Limb (tissue), 2 donors: Measurements from ENCODE around the gene PRKCA.
"Not testable (repeated sequence)": the region's sequence is repeated elsewhere in the genome, so short reads cannot be mapped to it uniquely, and the experiment has no call there.

Experiments used
- DNase-seq, 2 donors: peaks; one replicate each; pipeline ENCODE4 v3.0.0-alpha.2; 2016; ENCODE audit errors: extremely low spot score in 2 of 2

Gene PRKCA

GRCh38 chr17:66435182-66435581 lies 132.8 kb downstream of the PRKCA start:
- no peak for DNase-seq

DNA sequence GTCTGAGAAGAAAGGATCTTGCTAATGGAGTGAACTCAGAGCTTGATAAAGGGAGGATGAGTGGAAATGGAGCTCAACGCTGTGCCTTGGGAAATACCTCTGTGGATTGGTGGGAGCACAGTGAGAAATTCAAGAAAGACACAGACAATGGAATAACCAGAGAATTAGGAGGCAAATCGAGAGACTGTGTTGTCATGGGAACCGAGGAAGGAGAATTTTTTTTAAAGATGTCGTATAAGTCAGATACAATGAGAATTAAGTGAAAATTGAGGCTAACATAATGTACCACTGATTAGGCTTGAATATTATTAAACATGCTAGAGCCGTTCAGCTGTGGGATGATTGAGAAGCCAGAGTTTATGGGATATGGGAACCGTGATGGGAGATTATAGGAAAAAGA lies 134.2 kb downstream of the PRKCA start:
- DNase-seq: no peak

GRCh38 chr17:66437476-66438026 lies 135.1 kb downstream of the PRKCA start:
- DNase-seq: no peak

GRCh38 chr17:66438101-66438500 lies 135.7 kb downstream of the PRKCA start:
- DNase-seq: no peak

- no peak for DNase-seq
Measured at GRCh38 chr17:66441101-66441661, 138.8 kb downstream of the PRKCA start.

DNA sequence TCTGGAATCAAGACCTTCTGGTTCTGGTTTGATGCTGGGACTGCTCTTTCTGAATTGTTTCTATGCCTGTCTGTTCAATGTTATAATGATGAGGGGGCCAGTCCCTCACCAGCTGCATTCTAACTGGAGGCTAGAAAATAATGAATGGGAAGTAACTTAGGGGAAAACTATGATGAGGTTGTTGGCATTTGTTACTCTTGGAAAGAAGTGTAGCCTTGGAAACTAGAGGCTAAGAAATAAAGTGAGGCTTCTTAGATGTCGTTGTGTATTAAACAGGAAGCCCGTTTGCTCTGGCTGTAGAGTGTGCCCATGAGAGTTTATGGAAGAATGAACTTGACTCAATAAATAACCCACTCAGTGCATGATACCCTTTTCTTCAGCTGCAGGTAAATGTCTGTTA lies 140.8 kb downstream of the PRKCA start:
- peak in 1 of 2 donors; percentile 44 for DNase-seq

GRCh38 chr17:66443606-66444005 lies 141.2 kb downstream of the PRKCA start:
- DNase-seq: no peak

GRCh38 chr17:66444031-66444430 lies 141.6 kb downstream of the PRKCA start:
- no peak for DNase-seq

- DNase-seq: no peak
Measured at GRCh38 chr17:66445229-66445628, 142.8 kb downstream of the PRKCA start.

DNA sequence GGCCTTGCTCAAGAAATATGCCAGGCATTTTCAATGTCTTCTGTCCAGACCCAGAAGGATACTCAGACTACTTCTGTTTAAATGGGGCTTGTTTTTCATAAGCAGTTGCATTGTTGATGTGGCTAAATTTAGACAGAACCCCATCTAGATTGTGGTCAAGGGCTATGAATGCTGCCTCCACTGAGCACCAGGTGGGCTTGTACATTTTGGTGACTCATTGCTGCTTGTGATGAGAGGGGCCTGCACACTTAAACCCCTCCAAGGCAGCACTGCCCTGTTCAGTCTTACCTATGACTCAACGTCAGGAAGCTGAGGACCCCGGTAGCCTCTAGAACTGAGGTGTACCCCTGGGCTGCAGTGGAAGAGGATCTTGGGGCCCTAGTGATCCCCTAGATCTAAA lies 144.0 kb downstream of the PRKCA start:
- no peak for DNase-seq

DNA sequence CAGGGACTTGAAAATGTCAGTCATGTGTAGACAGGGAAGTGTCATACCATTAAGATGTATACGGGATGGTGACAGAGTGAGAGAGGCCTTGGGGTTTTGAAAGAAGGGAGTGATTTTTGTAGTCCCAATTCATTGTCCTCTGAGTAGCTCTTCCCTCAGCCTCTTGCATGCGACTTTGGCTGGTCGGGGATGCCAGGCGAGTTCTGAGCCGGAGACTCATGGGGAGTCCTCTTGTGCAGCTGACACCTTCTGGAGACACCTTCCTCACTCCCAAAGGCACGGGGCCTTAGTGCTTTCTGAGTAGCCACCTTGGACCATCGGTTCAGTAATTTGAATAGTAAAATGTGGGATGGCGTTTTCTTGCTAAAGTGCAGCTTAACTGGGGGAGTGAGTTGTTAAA lies 144.7 kb downstream of the PRKCA start:
- no peak for DNase-seq

DNA sequence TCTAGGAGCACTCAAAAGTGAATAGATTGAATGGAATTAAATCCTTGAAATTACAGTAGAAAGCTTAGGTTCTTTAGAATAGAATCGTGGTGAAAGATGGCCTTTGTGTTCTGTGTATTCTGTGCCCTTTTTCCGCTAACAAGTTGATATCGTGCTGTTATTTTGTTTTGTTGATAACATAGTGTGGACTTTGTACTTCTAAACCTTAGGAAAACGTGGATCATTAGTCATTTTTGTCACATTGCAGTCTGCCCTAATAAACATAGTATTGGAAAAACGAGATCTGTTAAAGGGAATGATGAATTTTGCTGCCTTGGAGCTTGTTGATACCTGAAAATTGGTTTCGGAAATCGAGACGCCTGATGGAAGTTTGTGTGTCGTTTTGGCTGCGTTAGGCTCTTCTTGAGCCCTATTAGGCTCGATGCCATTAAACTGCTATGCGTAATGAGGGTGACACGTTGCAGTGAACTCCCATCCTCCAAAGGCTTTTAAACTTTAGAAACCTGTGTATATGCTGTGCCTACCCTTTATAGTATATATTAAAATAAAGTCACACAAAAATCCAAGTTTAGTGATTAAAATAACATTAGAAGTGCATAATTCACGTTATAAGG lies 145.7 kb downstream of the PRKCA start:
- no peak for DNase-seq

DNA sequence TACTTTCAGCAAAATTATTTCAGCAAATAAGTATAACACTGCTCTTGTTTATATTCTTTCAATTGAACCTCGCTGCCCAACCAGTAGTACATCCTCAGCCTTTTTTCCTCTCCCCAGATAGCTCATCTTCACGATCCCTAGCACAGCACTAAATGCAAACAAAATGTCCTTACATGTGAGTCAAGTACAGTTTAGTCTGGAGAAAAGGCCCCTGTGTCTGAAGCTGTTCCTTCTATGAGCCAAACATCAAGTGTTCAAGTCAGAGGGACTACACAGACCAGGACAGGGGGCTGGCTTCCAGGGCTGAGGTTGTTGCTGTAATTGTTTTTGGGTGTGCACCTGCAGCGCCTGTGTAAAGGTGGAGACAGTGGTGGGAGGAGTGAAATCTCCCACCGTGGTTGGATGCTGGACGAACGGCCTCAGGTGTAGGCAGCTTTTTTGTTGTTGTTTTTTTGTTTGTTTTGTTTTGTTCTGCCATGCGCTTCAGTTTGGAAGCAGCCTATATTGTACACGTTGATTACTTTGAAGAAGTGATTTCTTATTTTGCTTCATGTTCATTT lies 147.1 kb downstream of the PRKCA start:
- DNase-seq: no peak

DNA sequence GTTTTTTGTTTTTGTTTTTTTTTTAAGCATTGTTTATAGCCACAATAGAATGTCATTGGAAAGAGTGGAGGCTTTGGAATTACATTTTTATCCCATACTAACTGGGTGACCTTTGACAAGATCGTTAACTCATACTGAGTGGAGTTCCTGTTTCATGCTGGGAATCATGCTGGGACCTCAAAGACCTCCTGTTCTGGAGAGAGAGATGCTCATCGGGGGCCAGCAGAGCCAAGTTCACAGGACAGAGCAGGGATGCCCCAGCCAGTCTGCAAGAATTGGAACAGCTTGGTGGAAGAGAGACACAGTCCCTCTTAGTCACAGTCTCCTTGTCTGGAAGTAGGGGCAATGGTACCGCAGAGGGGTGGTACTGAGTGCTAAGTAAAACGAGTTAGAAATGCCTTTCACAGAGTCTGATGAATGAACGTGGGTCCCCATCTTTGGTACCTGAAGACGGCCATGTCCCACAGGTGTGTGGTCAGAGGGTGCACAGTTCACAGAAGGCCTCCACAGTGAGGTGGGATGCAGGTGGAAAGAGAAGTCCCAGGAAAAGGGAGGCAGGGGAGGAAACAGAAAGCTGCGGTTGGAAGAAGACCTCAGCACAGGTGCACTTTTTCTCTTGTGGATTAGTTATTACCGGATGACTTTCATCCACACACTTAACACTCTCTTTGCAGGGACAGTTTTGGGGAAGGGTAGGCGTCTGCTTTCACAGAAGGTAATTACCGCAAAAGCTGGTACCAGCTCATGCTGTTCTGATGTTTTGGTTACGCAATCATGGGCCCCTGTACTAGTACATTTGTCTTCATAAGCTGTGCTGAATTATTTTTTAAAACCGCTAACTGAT lies 147.8 kb downstream of the PRKCA start:
- no peak for DNase-seq

DNA sequence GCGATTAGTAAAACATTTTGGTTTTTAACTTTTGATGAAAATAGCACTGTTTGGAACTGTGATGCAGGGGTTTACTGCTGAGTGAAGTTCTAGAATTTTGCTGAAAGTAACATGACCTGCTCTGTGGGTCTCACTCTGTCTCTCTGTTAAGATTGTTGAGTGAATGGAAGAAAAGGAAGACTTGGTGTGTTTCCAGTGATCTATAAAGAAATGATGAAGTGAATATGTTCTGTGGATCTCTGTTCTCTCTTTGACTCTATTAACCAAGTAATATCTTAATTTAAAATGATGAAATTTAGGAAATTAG lies 148.4 kb downstream of the PRKCA start:
- DNase-seq: no peak

GRCh38 chr17:66451188-66452149 lies 149.1 kb downstream of the PRKCA start:
- DNase-seq: no peak

DNA sequence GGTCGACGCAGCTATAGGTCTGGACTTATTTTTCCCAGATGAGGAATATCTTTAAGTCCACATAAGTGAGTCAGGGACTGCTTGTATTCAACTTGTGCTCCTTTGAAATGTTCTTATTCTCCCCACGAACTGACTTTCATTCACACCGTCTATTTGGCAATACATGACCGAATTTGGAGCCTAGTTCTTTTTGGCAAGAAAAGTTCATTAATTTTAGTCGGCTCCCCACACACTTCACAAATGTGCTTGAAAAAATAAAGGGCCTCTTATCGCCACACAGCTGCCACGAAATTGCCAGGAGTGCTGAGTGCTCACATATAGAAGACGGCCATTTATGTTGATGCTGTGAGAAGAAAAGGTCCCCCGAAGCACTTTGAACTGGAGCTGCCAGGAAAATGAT lies 152.6 kb downstream of the PRKCA start:
- no peak for DNase-seq

DNA sequence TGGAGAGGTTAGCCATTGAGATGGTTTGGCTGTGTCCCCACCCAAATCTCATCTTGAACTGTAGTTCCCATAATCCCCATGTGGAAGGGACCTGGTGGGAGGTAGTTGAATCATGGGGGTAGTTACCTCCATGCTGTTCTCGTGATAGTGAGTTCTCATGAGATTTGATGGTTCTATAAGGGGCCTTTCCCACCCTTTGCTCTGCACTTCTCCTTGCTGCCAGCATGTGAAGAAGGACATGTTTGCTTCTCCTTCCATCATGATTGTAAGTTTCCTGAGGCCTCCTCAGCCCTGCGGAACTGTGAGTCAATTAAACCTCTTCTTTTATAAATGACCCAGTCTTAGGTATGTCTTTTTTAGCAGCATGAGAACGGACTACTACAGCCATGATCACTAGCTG lies 155.1 kb downstream of the PRKCA start:
- DNase-seq: not testable (repeated sequence)

DNA sequence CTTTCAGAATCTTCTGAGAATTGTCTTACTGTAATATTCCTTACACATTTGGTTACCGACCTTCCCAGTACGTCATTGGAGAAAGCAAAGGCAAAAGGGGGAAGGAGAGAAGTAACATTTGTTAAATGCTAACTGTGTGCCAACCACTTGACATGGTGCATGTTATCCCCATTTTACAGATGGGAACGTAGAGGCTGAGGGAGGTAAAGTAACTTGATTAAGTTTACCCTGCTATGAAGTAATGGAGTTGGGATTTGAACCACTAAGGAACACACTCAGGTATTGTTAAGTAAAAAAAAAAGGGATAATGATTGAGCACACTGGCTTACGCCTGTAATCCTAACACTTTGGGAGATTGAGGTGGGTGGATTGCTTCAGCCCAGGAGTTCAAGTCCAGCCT lies 156.4 kb downstream of the PRKCA start:
- no peak for DNase-seq

- DNase-seq: no peak
Measured at GRCh38 chr17:66459811-66460270, 157.4 kb downstream of the PRKCA start.

GRCh38 chr17:66460558-66460957 lies 158.1 kb downstream of the PRKCA start:
- no peak for DNase-seq
